ENCODE data around the gene RXFP2. TPM values are rescaled to one million over a fixed set of nuclear protein-coding genes. Genes with fewer than 3 reads are reported as not detected.

Gene RXFP2
- total and polyA plus RNA-seq, 10 of the 15 experiments (the other 5 are each of a cell fraction or from before 2014, with no cell fraction given), result 0.01 to 0.05 TPM; not detected in 8

DNA sequence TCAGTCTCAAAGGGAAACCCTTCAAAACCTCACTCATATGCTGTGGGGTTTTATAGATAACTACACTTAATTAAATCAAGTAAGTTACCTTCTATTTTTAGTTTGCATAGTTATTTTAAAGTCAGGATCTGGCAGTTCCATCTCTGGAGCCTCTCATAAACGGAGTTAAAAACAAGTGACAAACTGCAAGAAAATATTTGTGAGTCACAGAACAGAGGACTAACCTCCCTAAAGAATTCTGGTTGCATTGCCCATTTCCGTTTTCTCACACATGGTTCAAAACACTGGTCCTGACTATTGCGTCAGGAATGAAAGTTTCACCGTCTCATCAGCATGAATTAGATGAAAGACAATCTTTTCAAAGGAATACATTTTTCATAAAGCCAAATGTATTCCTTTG, 10.6 kb downstream of the RXFP2 start:
- Histone ChIP-seq H3K4me2 (ENCODE audit: control insufficient read depth, insufficient read depth) (no peak overlapping the region), H3K9ac (ENCODE audit: control insufficient read depth, insufficient read depth, low read length) (no peak overlapping the region), H4K20me1 (ENCODE audit: control insufficient read depth, insufficient read depth) (no peaks in the 10 kb centered on the region), H3K27ac (ENCODE audit: control insufficient read depth, insufficient read depth) (no peak overlapping the region), H3K4me1 (ENCODE audit: control insufficient read depth, insufficient read depth, low read length) (no peaks in the 10 kb centered on the region), H3K4me3 (no peak overlapping the region), H3K27me3 (replicated peaks in 1 of 2; ENCODE audit: control insufficient read depth in 2 of 2, insufficient read depth in 2 of 2, low read length in 1 of 2) (no peaks in the 10 kb centered on the region; a peak in 1 of 4 replicates), H3K36me3 (ENCODE audit: control insufficient read depth in 2 of 2, insufficient read depth in 2 of 2, low read length in 1 of 2) (no peaks in the 10 kb centered on the region), H3K79me2 (ENCODE audit: control insufficient read depth, insufficient read depth, low read length) (no peaks in the 10 kb centered on the region), H2AFZ (ENCODE audit: control insufficient read depth, low read depth, low read length) (no peak overlapping the region), H3K9me3 (replicated peaks; ENCODE audit: control insufficient read depth, insufficient read depth, low read length) (no peaks in the 10 kb centered on the region)
- DNase-seq (ENCODE audit: low read depth, low spot score) (no peak), FAIRE-seq (no peak), ATAC-seq (no peak)
- ChIA-PET SMC1A (ENCODE audit: uncharacterized antibody, unreplicated experiment) (interaction anchor here (1.8 kb wide), 1 partner anchor 316 kb away, joined by 5 read pairs; no protein-coding TSS in a partner anchor), CTCF (no interaction called here), RAD21 (ENCODE audit: unreplicated experiment) (no interaction called here), POLR2A (no interaction called here)
- WGBS (ENCODE audit: insufficient coverage, insufficient replicate concordance, low lambda C conversion rate, missing lambda C conversion rate), result 23% methylated on average over 4 of the region's 4 CpGs
- in situ Hi-C loops (cut with MboI) (no loop called here), intact Hi-C loops (cut with micrococcal nuclease; ENCODE audit: unreplicated experiment) (no loop called here)
- BruUV-seq (replicated peaks), result no TSS peak
- TF ChIP-seq, protein P1, sequence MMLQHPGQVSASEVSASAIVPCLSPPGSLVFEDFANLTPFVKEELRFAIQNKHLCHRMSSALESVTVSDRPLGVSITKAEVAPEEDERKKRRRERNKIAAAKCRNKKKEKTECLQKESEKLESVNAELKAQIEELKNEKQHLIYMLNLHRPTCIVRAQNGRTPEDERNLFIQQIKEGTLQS (IDR thresholded peaks at IDR 0.05; ENCODE audit: borderline replicate concordance, extremely low read depth, low read depth, low read length), result no peak
- TF ChIP-seq, protein P2, sequence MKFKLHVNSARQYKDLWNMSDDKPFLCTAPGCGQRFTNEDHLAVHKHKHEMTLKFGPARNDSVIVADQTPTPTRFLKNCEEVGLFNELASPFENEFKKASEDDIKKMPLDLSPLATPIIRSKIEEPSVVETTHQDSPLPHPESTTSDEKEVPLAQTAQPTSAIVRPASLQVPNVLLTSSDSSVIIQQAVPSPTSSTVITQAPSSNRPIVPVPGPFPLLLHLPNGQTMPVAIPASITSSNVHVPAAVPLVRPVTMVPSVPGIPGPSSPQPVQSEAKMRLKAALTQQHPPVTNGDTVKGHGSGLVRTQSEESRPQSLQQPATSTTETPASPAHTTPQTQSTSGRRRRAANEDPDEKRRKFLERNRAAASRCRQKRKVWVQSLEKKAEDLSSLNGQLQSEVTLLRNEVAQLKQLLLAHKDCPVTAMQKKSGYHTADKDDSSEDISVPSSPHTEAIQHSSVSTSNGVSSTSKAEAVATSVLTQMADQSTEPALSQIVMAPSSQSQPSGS (IDR thresholded peaks at IDR 0.05; ENCODE audit: low read length), result no peak
- TF ChIP-seq, protein P3, sequence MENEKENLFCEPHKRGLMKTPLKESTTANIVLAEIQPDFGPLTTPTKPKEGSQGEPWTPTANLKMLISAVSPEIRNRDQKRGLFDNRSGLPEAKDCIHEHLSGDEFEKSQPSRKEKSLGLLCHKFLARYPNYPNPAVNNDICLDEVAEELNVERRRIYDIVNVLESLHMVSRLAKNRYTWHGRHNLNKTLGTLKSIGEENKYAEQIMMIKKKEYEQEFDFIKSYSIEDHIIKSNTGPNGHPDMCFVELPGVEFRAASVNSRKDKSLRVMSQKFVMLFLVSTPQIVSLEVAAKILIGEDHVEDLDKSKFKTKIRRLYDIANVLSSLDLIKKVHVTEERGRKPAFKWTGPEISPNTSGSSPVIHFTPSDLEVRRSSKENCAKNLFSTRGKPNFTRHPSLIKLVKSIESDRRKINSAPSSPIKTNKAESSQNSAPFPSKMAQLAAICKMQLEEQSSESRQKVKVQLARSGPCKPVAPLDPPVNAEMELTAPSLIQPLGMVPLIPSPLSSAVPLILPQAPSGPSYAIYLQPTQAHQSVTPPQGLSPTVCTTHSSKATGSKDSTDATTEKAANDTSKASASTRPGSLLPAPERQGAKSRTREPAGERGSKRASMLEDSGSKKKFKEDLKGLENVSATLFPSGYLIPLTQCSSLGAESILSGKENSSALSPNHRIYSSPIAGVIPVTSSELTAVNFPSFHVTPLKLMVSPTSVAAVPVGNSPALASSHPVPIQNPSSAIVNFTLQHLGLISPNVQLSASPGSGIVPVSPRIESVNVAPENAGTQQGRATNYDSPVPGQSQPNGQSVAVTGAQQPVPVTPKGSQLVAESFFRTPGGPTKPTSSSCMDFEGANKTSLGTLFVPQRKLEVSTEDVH (IDR thresholded peaks at IDR 0.05; ENCODE audit: low read depth, partially characterized antibody), result no peak
- TF ChIP-seq, protein P4, sequence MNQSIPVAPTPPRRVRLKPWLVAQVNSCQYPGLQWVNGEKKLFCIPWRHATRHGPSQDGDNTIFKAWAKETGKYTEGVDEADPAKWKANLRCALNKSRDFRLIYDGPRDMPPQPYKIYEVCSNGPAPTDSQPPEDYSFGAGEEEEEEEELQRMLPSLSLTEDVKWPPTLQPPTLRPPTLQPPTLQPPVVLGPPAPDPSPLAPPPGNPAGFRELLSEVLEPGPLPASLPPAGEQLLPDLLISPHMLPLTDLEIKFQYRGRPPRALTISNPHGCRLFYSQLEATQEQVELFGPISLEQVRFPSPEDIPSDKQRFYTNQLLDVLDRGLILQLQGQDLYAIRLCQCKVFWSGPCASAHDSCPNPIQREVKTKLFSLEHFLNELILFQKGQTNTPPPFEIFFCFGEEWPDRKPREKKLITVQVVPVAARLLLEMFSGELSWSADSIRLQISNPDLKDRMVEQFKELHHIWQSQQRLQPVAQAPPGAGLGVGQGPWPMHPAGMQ (IDR thresholded peaks at IDR 0.05; ENCODE audit: borderline replicate concordance), result no peak
- TF ChIP-seq ZNF622 (IDR thresholded peaks at IDR 0.05) (no peak), EZH2 (IDR thresholded peaks at IDR 0.05; ENCODE audit: borderline replicate concordance, control insufficient read depth, low read depth, low read length) (no peak), NFXL1 (IDR thresholded peaks at IDR 0.05; ENCODE audit: borderline replicate concordance) (no peak), CBX3 (IDR thresholded peaks at IDR 0.05; ENCODE audit: borderline replicate concordance, low read depth) (no peak), PML (IDR thresholded peaks at IDR 0.05; ENCODE audit: low read length) (no peak)
- TF ChIP-seq, protein P5, sequence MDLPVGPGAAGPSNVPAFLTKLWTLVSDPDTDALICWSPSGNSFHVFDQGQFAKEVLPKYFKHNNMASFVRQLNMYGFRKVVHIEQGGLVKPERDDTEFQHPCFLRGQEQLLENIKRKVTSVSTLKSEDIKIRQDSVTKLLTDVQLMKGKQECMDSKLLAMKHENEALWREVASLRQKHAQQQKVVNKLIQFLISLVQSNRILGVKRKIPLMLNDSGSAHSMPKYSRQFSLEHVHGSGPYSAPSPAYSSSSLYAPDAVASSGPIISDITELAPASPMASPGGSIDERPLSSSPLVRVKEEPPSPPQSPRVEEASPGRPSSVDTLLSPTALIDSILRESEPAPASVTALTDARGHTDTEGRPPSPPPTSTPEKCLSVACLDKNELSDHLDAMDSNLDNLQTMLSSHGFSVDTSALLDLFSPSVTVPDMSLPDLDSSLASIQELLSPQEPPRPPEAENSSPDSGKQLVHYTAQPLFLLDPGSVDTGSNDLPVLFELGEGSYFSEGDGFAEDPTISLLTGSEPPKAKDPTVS (IDR thresholded peaks at IDR 0.05; ENCODE audit: low read depth, low read length), result no peak
- TF ChIP-seq, protein P6, sequence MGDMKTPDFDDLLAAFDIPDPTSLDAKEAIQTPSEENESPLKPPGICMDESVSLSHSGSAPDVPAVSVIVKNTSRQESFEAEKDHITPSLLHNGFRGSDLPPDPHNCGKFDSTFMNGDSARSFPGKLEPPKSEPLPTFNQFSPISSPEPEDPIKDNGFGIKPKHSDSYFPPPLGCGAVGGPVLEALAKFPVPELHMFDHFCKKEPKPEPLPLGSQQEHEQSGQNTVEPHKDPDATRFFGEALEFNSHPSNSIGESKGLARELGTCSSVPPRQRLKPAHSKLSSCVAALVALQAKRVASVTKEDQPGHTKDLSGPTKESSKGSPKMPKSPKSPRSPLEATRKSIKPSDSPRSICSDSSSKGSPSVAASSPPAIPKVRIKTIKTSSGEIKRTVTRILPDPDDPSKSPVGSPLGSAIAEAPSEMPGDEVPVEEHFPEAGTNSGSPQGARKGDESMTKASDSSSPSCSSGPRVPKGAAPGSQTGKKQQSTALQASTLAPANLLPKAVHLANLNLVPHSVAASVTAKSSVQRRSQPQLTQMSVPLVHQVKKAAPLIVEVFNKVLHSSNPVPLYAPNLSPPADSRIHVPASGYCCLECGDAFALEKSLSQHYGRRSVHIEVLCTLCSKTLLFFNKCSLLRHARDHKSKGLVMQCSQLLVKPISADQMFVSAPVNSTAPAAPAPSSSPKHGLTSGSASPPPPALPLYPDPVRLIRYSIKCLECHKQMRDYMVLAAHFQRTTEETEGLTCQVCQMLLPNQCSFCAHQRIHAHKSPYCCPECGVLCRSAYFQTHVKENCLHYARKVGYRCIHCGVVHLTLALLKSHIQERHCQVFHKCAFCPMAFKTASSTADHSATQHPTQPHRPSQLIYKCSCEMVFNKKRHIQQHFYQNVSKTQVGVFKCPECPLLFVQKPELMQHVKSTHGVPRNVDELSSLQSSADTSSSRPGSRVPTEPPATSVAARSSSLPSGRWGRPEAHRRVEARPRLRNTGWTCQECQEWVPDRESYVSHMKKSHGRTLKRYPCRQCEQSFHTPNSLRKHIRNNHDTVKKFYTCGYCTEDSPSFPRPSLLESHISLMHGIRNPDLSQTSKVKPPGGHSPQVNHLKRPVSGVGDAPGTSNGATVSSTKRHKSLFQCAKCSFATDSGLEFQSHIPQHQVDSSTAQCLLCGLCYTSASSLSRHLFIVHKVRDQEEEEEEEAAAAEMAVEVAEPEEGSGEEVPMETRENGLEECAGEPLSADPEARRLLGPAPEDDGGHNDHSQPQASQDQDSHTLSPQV (IDR thresholded peaks at IDR 0.05), result no peak
